Spleen (tissue), 7 donors: ENCODE data around the gene OGFRL1.

Source experiments
- CTCF ChIP-seq, 11 experiments: fragments of 200-600 bp in 7 of 11; fragments of 450-650 bp in 4 of 11; sonication (generic) in 4 of 11; IDR thresholded peaks in 8 of 11; conservative IDR thresholded peaks in 3 of 11; 1 replicate in 7 of 11; 2 replicates in 4 of 11; pipeline versions ENCODE4 v1.4.0 to v1.8.0; 2016 to 2021; ENCODE audit warnings: antibody characterized with exemption in 11 of 11, inconsistent platforms in 4 of 11, mild to moderate bottlenecking in 1 of 11
- POLR2A ChIP-seq, 3 donors: fragments of 450-650 bp; IDR thresholded peaks; one replicate each; pipeline ENCODE4 v1.5.1; 2017; ENCODE audit warnings: antibody characterized with exemption in 3 of 3, mild to moderate bottlenecking in 1 of 3
- POLR2AphosphoS5 ChIP-seq, 3 donors: sonication (generic); formaldehyde crosslinking; IDR thresholded peaks; one replicate each; pipeline ENCODE4 v1.5.1; 2017; ENCODE audit warnings: antibody characterized with exemption in 3 of 3
- donor health status: DM: no; HTN: no; CAD: no; lungs with moderate emphysema.
- donor health status: DM: no; HTN: no; CAD: no.
- donor health status: DM: no; HTN: no; CAD: no.

- TF ChIP-seq POLR2A (IDR thresholded peaks at IDR 0.05) (no peak), CTCF (IDR thresholded peaks at IDR 0.05 in 8 of 11, conservative IDR thresholded peaks at IDR 0.05 in 3 of 11) (no peak), POLR2AphosphoS5 (IDR thresholded peaks at IDR 0.05) (no peak)
These were observed 23.5 kb downstream of the OGFRL1 start for GRCh38 chr6:71312089-71312488.
